AG04450 (cell line): ENCODE measurements around the gene PACRG. TPM values are rescaled to one million over a fixed set of nuclear protein-coding genes. Genes with fewer than 3 reads are reported as not detected.

Experiments
- CTCF ChIA-PET: fragments of 300-600, 350-600 bp; formaldehyde crosslinking; extraction: SDS; loops from one replicate; lab custom pipeline; 2022; ENCODE audit warnings: antibody characterized with exemption, inconsistent platforms; lab: Charles Lee
- POLR2A ChIA-PET: fragments of 350-600 bp; formaldehyde crosslinking; extraction: SDS; loops from one replicate; lab custom pipeline; 2021; ENCODE audit warnings: antibody characterized with exemption, inconsistent platforms; lab: Yijun Ruan, JAX
- DNase-seq: peaks from one replicate; pipeline ENCODE4 v3.0.0-alpha.2; 2011; ENCODE audit warnings: low read depth, low spot score
- H3K27ac ChIP-seq: one replicate; pipeline ENCODE4 v1.5.1; 2012; ENCODE audit warnings: low read depth, low read length, control low read depth
- H3K27me3 ChIP-seq: one replicate; pipeline ENCODE4 v1.6.0; 2012; ENCODE audit warnings: low read length; ENCODE audit not compliant: control insufficient read depth, insufficient read depth
- H3K4me3 ChIP-seq: 2 replicates; pipeline ENCODE4 v1.5.1; 2011; ENCODE audit warnings: mild to moderate bottlenecking, low read depth, low read length, control low read depth
- H3K9me3 ChIP-seq: 2 replicates; pipeline ENCODE4 v1.5.1; 2012; ENCODE audit warnings: low read length; ENCODE audit not compliant: control insufficient read depth, insufficient read depth
- polyA plus RNA-seq: library from polyadenylated mRNA; depleted of rRNA; stranded (reverse); fragments of >200 nt; gene quantifications from 2 replicates; pipeline ENCODE4 v1.2.3, GENCODE V29; 2011
- TF ChIP-seq, protein P1 (sequence below): IDR thresholded peaks from 2 replicates; pipeline ENCODE4 v1.5.1; 2011; ENCODE audit warnings: low read depth, low read length, control low read depth, inconsistent platforms

The PACRG gene
- polyA plus RNA-seq, 1 experiment: not detected

DNA sequence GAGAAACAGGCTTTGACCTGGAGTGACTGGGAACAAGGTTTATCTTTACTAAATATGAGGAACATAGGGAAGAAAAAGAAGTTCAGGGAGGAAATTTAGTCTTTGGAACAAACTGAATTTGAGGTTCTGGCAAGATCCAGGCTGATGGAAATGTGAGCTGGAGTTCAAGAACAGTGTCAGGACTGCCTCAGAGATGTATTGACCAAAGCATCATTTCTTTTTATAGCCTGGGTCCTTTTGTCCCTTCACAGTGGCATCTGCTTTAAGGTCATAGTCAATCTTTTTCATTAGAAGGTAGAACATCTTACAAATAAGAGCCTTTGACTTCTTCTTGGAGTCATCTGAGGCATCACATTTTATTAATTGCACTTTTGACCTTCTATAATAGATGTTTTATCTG is 360.2 kb downstream of the PACRG start:
- DNase-seq: no peak
- ChIA-PET CTCF (no interaction called here), POLR2A (no interaction called here)
- H3K27me3 ChIP-seq: no peaks in the 10 kb centered on the region
- H3K9me3 ChIP-seq: peaks cover 5% of the 10 kb centered on the region
- TF ChIP-seq, protein P1, sequence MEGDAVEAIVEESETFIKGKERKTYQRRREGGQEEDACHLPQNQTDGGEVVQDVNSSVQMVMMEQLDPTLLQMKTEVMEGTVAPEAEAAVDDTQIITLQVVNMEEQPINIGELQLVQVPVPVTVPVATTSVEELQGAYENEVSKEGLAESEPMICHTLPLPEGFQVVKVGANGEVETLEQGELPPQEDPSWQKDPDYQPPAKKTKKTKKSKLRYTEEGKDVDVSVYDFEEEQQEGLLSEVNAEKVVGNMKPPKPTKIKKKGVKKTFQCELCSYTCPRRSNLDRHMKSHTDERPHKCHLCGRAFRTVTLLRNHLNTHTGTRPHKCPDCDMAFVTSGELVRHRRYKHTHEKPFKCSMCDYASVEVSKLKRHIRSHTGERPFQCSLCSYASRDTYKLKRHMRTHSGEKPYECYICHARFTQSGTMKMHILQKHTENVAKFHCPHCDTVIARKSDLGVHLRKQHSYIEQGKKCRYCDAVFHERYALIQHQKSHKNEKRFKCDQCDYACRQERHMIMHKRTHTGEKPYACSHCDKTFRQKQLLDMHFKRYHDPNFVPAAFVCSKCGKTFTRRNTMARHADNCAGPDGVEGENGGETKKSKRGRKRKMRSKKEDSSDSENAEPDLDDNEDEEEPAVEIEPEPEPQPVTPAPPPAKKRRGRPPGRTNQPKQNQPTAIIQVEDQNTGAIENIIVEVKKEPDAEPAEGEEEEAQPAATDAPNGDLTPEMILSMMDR: no peak
- no peak overlapping the region for H3K27ac ChIP-seq
- no peak overlapping the region for H3K4me3 ChIP-seq

DNA sequence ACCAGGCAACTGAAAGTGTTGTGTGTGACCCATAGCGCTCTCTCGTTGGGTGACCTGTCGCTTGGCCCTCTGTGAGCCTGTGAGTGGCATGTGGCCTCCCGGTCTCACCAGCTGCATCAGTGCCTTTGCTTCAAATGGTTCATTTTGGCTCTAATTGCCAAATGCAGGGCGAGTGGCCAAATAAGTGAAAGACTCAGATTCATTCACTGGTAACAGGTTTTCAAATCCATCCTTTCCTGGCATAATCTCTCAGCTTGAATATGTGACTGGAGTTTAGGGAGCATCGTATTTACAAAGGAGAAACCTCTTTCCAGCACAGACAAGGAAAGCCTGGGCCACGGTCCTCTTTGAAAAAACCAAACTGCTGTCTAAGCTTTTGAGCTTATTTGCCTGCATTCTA is 365.1 kb downstream of the PACRG start:
- CTCF ChIA-PET: no interaction called here
- H3K4me3 ChIP-seq: no peak overlapping the region

DNA sequence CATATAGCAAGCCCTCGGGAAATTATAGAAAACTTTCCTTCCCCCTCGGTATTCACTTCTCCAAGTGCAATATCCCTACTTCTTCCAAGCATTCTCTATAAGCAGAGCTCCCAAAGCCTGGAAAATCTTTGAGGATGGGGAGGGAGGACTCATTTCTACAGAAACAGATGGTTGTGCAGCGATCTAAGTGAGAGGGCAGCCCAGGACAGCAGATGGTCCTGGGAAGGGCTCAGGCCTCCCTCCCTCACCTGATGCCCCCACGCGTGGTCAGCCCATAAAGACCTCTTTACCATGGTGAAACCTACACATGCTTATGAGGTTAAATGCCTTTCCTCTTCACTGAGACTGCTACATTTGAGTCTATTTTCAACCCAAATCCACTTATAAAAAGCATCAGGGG is 367.1 kb downstream of the PACRG start:
- TF ChIP-seq, protein P1: no peak
- no peak overlapping the region for H3K4me3 ChIP-seq
- POLR2A ChIA-PET: no interaction called here
- peaks cover 31% of the 10 kb centered on the region for H3K9me3 ChIP-seq
- H3K27me3 ChIP-seq: no peaks in the 10 kb centered on the region
- CTCF ChIA-PET: no interaction called here
- no peak for DNase-seq
- no peak overlapping the region for H3K27ac ChIP-seq

More for the DNA sequence above, 365.1 kb downstream of the PACRG start:
- no peak overlapping the region for H3K27ac ChIP-seq
- peaks cover 19% of the 10 kb centered on the region for H3K9me3 ChIP-seq
- no peak for DNase-seq
- H3K27me3 ChIP-seq: no peaks in the 10 kb centered on the region
- TF ChIP-seq, protein P1: no peak
- POLR2A ChIA-PET: no interaction called here

- TF ChIP-seq, protein P1: no peak
Measured at GRCh38 chr6:163095401-163095800, 367.6 kb downstream of the PACRG start.

GRCh38 chr6:163098827-163099479 is 371.2 kb downstream of the PACRG start:
- no peak overlapping the region for H3K4me3 ChIP-seq
- H3K27ac ChIP-seq: no peak overlapping the region
- TF ChIP-seq, protein P1: no peak
- POLR2A ChIA-PET: no interaction called here
- CTCF ChIA-PET: no interaction called here
- no peak for DNase-seq
- no peaks in the 10 kb centered on the region for H3K27me3 ChIP-seq
- peaks cover 34% of the 10 kb centered on the region for H3K9me3 ChIP-seq

More at GRCh38 chr6:163095401-163095800, 367.6 kb downstream of the PACRG start:
- H3K27ac ChIP-seq: no peak overlapping the region
- no peaks in the 10 kb centered on the region for H3K27me3 ChIP-seq
- DNase-seq: no peak
- CTCF ChIA-PET: no interaction called here
- POLR2A ChIA-PET: no interaction called here
- no peak overlapping the region for H3K4me3 ChIP-seq
- H3K9me3 ChIP-seq: peaks cover 37% of the 10 kb centered on the region
